ENCODE data around the gene TEAD3. TPM values are rescaled to one million over a fixed set of nuclear protein-coding genes. Genes with fewer than 3 reads are reported as not detected.

TEAD3 gene
- total and polyA plus RNA-seq, 7 donors, result 12.1 to 44.3 (median 23.0) TPM

- Histone ChIP-seq H3K27me3 (ENCODE audit: insufficient read depth in 3 of 3, low read length in 2 of 3) (no peaks in the 10 kb centered on the region), H3K4me1 (no peaks in the 10 kb centered on the region), H3K36me3 (ENCODE audit: insufficient read depth in 1 of 2, low read depth in 1 of 2) (peaks cover 16 to 46% of the 10 kb centered on the region in 2 donors), H3K4me3 (no peak overlapping the region), H3K9me3 (no peaks in the 10 kb centered on the region), H3K27ac (no peak overlapping the region)
- DNase-seq (no peak), ATAC-seq (no peak)
- intact Hi-C loops (cut with DNase I), result no loop called here
- TF ChIP-seq CTCF (IDR thresholded peaks at IDR 0.05), result no peak
- 95 to 100% (median 97%) methylated on average over 5 of the region's 5 CpGs for WGBS, 3 donors
Observed at GRCh38 chr6:35427435-35427834, 69.4 kb downstream of the TEAD3 start.

- peaks cover 22 to 58% of the 10 kb centered on the region in 2 donors for H3K36me3 ChIP-seq (ENCODE audit: insufficient read depth in 1 of 2, low read depth in 1 of 2)
- no peak for ATAC-seq
- no peak for TF ChIP-seq CTCF (IDR thresholded peaks at IDR 0.05)
Observed at GRCh38 chr6:35426074-35426473, 70.8 kb downstream of the TEAD3 start.

GRCh38 chr6:35425284-35425683 is 71.6 kb downstream of the TEAD3 start:
- no peaks in the 10 kb centered on the region for H3K4me1 ChIP-seq
- 62 to 73% (median 65%) methylated on average over 3 of the region's 3 CpGs for WGBS, 3 donors
- H3K4me3 ChIP-seq, result no peak overlapping the region
- peaks cover 22 to 63% of the 10 kb centered on the region in 2 donors for H3K36me3 ChIP-seq (ENCODE audit: insufficient read depth in 1 of 2, low read depth in 1 of 2)
- intact Hi-C loops (cut with DNase I), result no loop called here
- ATAC-seq (no peak), DNase-seq (no peak)
- no peak overlapping the region for H3K27ac ChIP-seq
- no peaks in the 10 kb centered on the region for H3K27me3 ChIP-seq (ENCODE audit: insufficient read depth in 3 of 3, low read length in 2 of 3)
- TF ChIP-seq CTCF (IDR thresholded peaks at IDR 0.05), result no peak
- H3K9me3 ChIP-seq, result no peaks in the 10 kb centered on the region

More at GRCh38 chr6:35426074-35426473, 70.8 kb downstream of the TEAD3 start:
- H3K27me3 ChIP-seq (ENCODE audit: insufficient read depth in 3 of 3, low read length in 2 of 3), result no peaks in the 10 kb centered on the region
- no peaks in the 10 kb centered on the region for H3K9me3 ChIP-seq
- no peak overlapping the region for H3K27ac ChIP-seq
- H3K4me3 ChIP-seq, result no peak overlapping the region
- 77 to 78% (median 78%) methylated on average over 8 of the region's 8 CpGs for WGBS, 3 donors
- no peaks in the 10 kb centered on the region for H3K4me1 ChIP-seq
- intact Hi-C loops (cut with DNase I), result no loop called here
- DNase-seq, result no peak

Other genes starting within 250 kb of the TEAD3 start
- gene ZNF76, start 237.3 kb downstream of the TEAD3 start, total RNA-seq, result 10 to 100 TPM; 17.9 to 25.0 (median 22.5) TPM
- 10 to 100 TPM; 22.3 to 37.3 (median 24.6) TPM for gene ZNF76, start 237.3 kb downstream of the TEAD3 start, polyA plus RNA-seq
- gene DEF6, start 199.3 kb downstream of the TEAD3 start, total RNA-seq, result 1 to 10 TPM in 1 of 4 donors, under 1 TPM in 3; 0.46 to 1.6 (median 0.64) TPM
- gene DEF6, start 199.3 kb downstream of the TEAD3 start, polyA plus RNA-seq, result 1 to 10 TPM in 1 of 3 donors, under 1 TPM in 2; 0.43 to 1.3 (median 0.69) TPM
- 10 to 100 TPM; 19.4 to 47.2 (median 38.4) TPM for gene PPARD, start 154.5 kb downstream of the TEAD3 start, total RNA-seq
- 100 to 1,000 TPM in 1 of 3 donors, 10 to 100 TPM in 2; 13.5 to 187 (median 25.0) TPM for gene PPARD, start 154.5 kb downstream of the TEAD3 start, polyA plus RNA-seq
- 1 to 10 TPM; 5.7 to 9.3 (median 8.1) TPM for gene FANCE, start 44.7 kb downstream of the TEAD3 start, total RNA-seq
- gene FANCE, start 44.7 kb downstream of the TEAD3 start, polyA plus RNA-seq, result 10 to 100 TPM in 1 of 3 donors, 1 to 10 TPM in 2; 3.8 to 15.2 (median 4.5) TPM
- gene RPL10A, start 28.7 kb downstream of the TEAD3 start, total RNA-seq, result 100 to 1,000 TPM; 668 to 832 (median 736) TPM
- 1,000 to 10,000 TPM in 2 of 3 donors, 100 to 1,000 TPM in 1; 918 to 1,629 (median 1,240) TPM for gene RPL10A, start 28.7 kb downstream of the TEAD3 start, polyA plus RNA-seq
- gene TULP1, start 15.8 kb upstream of the TEAD3 start, total RNA-seq, result not detected
- gene TULP1, start 15.8 kb upstream of the TEAD3 start, polyA plus RNA-seq, result under 1 TPM; 0.05 to 0.09 (median 0.08) TPM
- gene FKBP5, start 191.8 kb upstream of the TEAD3 start, total RNA-seq, result 1,000 to 10,000 TPM in 1 of 4 donors, 100 to 1,000 TPM in 2, 10 to 100 TPM in 1; 56.5 to 1,905 (median 378) TPM
- 100 to 1,000 TPM; 296 to 849 (median 675) TPM for gene FKBP5, start 191.8 kb upstream of the TEAD3 start, polyA plus RNA-seq
- under 1 TPM in 3 of 4 donors, not detected in 1; 0.36 to 0.74 (median 0.58) TPM for gene ARMC12, start 240.0 kb upstream of the TEAD3 start, total RNA-seq
- 10 to 100 TPM in 1 of 3 donors, under 1 TPM in 1, not detected in 1; 0.25 to 15.5 TPM for gene ARMC12, start 240.0 kb upstream of the TEAD3 start, polyA plus RNA-seq

Measured in psoas muscle (tissue), 8 donors.